ENCODE measurements around the gene PVALEF. TPM values are rescaled to one million over a fixed set of nuclear protein-coding genes. Genes with fewer than 3 reads are reported as not detected.

PVALEF gene
- total and polyA plus RNA-seq, 2 of the 13 experiments (the other 11 are each of a cell fraction or from before 2014, with no cell fraction given): 0.18 TPM

- no peak for TF ChIP-seq ZFP41 (CRISPR knock-in tag; IDR thresholded peaks at IDR 0.05; ENCODE audit: borderline replicate concordance)
- no peak for TF ChIP-seq REST (IDR thresholded peaks at IDR 0.05; ENCODE audit: borderline replicate concordance in 1 of 2, low read depth in 1 of 2, low read length in 2 of 2)
- TF ChIP-seq ZNF660 (CRISPR knock-in tag; IDR thresholded peaks at IDR 0.05; ENCODE audit: borderline replicate concordance, low read depth): no peak
- no peak for TF ChIP-seq HDAC2 (CRISPR knock-in tag; IDR thresholded peaks at IDR 0.05)
These were observed 37.7 kb upstream of the PVALEF start (continued) for GRCh38 chr17:81127526-81128177.

GRCh38 chr17:81128338-81128737, 37.0 kb upstream of the PVALEF start:
- no peaks in the 10 kb centered on the region for H3K9me3 ChIP-seq (ENCODE audit: low read length)
- FAIRE-seq (no peak), DNase-seq (ENCODE audit: low spot score) (no peak), ATAC-seq (no peak)
- no peaks in the 10 kb centered on the region for H3K79me2 ChIP-seq (ENCODE audit: insufficient read depth, low read length)
- no peaks in the 10 kb centered on the region; the same call in 1 of the 2 replicates for H4K20me1 ChIP-seq (ENCODE audit: insufficient read depth, low read length)
- in situ Hi-C loops (cut with HindIII; ENCODE audit: extremely low pct_ligation_motif_present, low pct_unique_long_range_greater_than_20kb): no loop called here
- no peak overlapping the region for H3K4me2 ChIP-seq (ENCODE audit: low read depth, low read length)
- H3K4me1 ChIP-seq (ENCODE audit: insufficient read depth, low read length): peaks cover 41% of the 10 kb centered on the region
- no peaks in the 10 kb centered on the region for H3K36me3 ChIP-seq (replicated peaks in 1 of 2; ENCODE audit: control insufficient read depth in 1 of 2, insufficient read depth in 2 of 2, low read length in 2 of 2)
- no peak overlapping the region for H2AFZ ChIP-seq (ENCODE audit: low read length)
- H3K9ac ChIP-seq (ENCODE audit: insufficient read depth, low read depth, low read length): no peak overlapping the region
- BruUV-seq (replicated peaks): no TSS peak
- no peak overlapping the region for H3K4me3 ChIP-seq (replicated peaks in 1 of 3; ENCODE audit: insufficient read depth in 1 of 3, low read depth in 2 of 3, low read length in 3 of 3)
- intact Hi-C loops (cut with micrococcal nuclease; ENCODE audit: unreplicated experiment): no loop called here
- ChIA-PET POLR2A (no interaction called here), CTCF (ENCODE audit: low intra/inter-chr PET ratio, low total read pairs) (no interaction called here)
- WGBS (ENCODE audit: low lambda C conversion rate): 79% methylated on average over 9 of the region's 14 CpGs
- no peak overlapping the region for H3K27ac ChIP-seq (ENCODE audit: extremely low read length, insufficient read depth, low read length)
- H3K27me3 ChIP-seq (ENCODE audit: control insufficient read depth in 1 of 2, insufficient read depth in 2 of 2, low read length in 2 of 2): no peaks in the 10 kb centered on the region
- TF ChIP-seq ZNF263 (CRISPR knock-in tag; IDR thresholded peaks at IDR 0.05) (0 out of 2 replicates have a peak, but pooled peaks have one; percentile 31), MTA1 (CRISPR knock-in tag; IDR thresholded peaks at IDR 0.05; ENCODE audit: borderline replicate concordance) (0 out of 2 replicates have a peak, but pooled peaks have one; percentile 1), AGO1 (IDR thresholded peaks at IDR 0.05; ENCODE audit: low read depth, low read length, poor library complexity, severe bottlenecking) (peak; percentile 12), LCORL (IDR thresholded peaks at IDR 0.05) (no peak), LCORL (CRISPR knock-in tag; IDR thresholded peaks at IDR 0.05) (no peak)
